Measurements from ENCODE around the gene BIRC2.

DNA sequence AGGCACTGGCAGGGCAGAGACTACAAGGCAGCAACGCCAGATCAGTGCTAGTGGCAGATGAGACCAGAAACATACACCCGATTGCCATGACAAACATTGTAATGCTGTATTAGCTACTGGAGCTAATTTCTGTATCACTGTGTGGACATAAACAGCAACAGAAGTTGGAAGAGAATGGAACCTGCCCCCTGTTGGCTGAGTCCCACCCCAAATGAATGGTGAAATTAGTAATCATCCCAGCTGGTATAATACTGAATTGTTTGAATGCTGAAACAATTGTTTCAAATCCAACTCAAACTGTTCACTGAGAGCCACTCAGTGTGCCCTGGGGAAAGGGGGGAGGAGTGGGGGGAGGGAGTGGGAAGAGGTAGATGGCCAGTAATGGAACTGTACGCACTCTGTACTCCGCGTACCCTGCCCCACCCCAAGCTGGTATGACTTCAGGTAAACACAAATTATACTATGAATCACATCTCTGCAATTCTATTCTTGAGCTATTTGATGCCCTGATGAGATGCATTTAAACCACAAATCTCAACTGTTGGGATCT, 40.9 kb upstream of the BIRC2 start:
- TF ChIP-seq EP300 (IDR thresholded peaks at IDR 0.05; ENCODE audit: low read depth) (peak; percentile 59), POLR2A (IDR thresholded peaks at IDR 0.05) (no peak)
